SHP77 treated with DMSO at 0.1 percent for 48 hours (cell line): ENCODE data around the gene ALDH3A1.

Experiments used
- DNase-seq: peaks from one replicate; lab custom pipeline; 2025; lab: John Stamatoyannopoulos, UW

ALDH3A1 gene

DNA sequence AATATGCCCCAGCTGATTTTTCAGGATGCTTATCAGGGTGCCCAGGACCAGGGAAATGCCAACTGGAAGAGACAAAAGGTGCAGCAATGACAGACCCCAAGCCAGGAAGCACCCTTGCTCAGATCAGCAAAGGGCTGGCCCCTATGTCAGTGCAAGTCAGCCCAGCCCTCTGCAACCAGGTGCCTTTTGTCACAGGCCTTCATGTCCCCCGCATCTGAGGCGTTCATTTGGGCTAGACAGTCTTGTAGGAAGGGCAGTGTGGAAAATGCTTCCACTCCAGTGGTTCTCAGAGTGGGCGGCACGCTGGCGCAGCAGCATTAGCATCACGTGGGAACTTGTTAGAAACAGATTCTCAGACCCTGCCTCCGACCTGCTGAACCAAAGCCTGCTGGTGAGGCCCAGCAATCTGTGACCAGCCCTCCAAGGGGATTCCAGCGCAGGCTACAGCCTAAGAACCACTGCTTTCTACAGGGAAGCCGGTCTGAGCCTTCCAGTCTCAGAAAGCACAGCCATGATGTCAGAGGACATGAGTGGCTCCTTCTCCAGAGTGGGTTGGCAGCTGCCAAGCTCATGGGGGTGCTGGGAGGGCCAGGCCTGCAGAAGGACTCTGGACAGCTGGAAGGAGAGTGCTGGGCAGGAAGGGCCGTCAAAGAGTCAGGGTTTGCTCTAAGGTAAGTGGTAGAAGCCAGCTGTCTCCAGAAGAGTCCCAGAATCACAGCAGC lies 44.8 kb downstream of the ALDH3A1 start:
- DNase-seq, result peak; percentile 26

GRCh38 chr17:19702217-19702641 lies 45.9 kb downstream of the ALDH3A1 start:
- no peak for DNase-seq
